Iris pigment epithelial cell (primary cell): Measurements from ENCODE around the gene HAUS5.

Experiments used
- DNase-seq: peaks from one replicate; pipeline ENCODE4 v3.0.0-alpha.2; 2011; ENCODE audit warnings: low read depth

The HAUS5 gene

DNA sequence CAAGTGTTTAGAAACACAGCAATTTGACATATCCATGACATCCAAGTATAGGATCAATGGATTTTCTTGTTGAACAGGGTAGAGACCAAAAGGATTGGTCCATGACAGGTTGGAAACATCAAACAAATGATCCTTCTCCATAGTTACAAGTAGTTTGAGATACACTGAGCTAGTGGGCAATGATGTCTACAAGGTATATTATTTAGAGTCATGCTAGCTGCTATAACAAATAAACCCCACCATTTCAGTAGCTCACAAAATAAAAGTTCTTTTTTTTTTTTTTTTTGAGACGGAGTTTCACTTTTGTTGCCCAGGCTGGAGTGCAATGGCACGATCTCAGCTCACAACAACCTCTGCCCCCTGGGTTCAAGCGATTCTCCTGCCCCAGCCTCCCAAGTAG is 4.9 kb upstream of the HAUS5 start:
- no peak for DNase-seq

DNA sequence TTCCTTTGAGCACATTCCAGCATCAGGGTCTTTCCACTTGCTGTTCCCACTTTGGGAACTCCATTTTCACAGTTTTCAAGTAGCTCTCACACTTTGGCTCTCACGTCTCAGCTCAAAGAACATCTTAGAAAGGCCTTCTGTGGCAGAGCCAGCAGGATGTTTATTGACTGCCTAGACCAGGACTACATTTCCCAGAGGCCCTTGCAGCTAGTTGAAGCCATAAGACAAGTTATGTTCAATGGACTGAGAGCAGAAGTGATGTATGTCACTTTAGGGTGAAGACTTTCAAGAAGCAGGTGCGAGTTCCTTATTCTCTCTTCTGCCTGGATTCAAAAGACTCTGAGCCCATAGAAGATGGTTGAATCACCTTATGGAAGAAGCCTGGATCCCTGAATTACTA is 4.3 kb upstream of the HAUS5 start:
- peak; percentile 25 for DNase-seq

DNA sequence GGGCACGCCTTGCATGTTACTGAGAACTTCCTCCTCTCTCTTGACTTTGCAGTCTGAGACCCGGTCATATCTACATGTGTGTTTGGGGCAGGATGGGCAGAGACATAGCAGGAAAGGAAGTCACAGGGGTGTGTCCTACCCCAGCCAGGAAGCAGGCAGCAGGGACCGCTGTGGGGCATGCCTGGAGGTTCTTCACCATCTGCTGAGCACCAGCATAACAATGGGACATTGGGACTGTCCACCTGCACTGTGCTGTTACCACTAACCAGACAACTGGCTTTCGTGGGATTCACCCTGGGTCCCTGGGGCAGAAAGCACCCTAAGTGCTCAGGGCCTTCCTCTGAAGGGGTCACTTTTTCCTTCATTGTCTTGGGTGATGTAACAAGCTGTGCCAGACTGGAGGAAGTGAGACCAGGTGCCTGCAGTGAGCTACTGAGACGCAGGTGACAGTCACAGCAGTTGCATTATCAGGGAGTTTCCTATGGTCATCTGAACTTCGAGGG is 2.6 kb upstream of the HAUS5 start:
- no peak for DNase-seq

DNA sequence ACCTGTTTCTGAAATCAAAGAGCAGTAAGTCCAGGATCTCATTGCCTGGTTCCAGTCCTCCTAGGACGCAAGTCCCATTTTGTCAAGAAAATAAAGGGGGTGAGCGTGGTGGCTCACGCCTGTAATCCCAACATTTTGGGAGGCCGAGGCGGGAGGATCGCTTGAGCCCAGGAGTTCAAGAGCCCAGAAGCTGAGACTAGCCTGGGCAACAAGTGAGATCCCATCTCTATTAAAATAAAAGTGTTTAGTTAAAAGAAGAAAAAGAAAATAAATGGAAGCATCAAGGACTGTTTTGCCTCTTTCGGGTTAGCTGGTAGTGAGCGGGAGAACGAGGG is 344 bp upstream of the HAUS5 start:
- no peak for DNase-seq

DNA sequence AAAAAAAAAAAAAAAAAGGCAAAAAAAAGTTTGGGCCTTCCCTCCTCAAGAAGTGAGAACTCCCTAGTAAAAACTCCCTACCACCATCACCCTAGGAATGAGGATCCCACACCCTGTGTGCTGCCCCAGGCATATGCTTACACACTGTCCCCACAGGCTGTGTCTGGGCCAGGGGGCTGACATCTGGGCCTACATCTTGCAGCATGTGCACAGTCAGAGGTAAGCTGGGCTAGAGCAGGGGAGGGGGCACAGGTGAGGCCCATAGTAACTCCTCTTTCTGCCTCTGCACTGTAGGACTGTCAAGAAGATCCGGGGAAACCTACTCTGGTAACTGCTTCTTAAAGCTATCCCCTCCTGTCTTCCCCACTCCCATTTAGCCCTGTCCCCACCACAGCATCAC is 1.0 kb downstream of the HAUS5 start:
- DNase-seq: no peak

DNA sequence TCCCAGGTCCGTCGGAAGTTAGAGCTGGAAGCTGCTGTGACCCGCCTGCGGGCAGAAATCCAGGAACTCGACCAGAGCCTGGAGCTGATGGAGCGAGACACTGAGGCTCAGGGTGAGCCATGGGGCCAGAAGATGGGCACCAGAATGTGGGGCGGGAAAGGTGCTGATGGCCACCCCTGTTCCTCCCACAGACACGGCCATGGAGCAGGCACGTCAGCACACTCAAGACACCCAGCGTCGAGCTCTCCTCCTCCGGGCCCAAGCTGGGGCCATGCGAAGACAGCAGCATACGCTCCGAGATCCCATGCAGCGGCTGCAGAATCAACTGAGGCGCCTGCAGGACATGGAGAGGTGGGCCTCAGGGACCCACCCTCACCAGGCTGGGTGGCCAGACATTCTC is 2.5 kb downstream of the HAUS5 start:
- DNase-seq: no peak

DNA sequence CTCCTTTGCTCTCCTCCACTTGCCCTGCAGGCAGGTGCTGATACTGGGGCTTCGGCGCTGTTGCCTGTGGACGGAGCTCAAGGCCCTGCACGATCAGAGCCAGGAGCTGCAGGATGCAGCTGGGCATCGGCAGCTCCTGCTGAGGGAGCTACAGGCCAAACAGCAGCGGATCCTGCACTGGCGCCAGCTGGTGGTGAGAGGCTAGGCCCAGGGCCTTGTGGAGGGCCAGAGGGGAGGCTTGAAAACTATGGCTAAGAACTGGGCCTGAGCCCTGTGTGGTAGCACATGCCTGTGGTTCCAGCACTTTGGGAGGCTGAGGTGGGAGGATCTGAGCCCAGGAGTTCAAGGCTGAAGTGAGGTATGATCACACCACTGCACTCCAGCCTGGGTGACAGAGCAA is 6.3 kb downstream of the HAUS5 start:
- no peak for DNase-seq

DNA sequence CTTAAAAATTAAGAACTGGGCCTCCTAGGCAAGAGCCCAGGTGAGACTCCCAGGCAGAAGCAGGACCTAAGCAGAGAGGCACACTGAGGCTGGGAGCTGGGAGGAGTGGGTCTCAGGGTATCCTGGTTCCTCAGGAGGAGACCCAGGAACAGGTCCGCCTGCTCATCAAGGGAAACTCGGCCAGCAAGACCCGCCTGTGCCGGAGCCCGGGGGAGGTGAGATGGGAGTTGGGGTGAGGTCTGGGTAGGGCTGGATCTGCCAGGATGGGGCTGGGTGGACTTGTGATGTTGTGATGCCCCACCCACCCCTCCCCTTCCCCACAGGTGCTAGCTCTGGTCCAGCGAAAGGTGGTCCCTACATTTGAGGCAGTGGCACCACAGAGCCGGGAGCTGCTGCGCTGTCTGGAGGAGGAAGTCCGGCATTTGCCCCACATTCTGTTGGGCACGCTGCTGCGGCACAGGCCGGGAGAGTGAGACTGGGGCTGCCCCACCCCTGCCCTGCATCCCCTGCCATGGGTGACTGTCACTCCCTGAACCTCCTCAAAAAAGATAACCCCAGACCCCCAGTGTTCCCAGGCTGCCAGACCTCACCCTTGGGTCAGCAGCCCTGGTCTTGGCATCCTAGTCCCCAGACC is 6.9 kb downstream of the HAUS5 start:
- no peak for DNase-seq

DNA sequence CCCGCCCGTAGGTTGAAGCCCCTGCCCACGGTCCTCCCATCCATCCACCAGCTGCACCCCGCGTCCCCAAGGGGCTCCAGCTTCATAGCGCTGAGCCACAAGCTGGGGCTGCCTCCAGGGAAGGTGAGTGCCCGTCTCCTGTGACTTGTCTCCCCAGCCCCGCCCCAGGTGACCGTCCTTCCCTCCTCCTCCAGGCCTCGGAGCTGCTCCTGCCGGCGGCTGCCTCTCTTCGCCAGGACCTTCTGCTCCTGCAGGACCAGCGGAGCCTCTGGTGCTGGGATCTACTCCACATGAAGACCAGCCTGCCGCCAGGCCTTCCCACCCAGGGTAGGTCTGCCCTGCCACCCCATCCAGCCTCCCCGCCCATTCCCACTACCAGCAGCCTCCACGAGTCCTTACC is 7.5 kb downstream of the HAUS5 start:
- DNase-seq: no peak

DNA sequence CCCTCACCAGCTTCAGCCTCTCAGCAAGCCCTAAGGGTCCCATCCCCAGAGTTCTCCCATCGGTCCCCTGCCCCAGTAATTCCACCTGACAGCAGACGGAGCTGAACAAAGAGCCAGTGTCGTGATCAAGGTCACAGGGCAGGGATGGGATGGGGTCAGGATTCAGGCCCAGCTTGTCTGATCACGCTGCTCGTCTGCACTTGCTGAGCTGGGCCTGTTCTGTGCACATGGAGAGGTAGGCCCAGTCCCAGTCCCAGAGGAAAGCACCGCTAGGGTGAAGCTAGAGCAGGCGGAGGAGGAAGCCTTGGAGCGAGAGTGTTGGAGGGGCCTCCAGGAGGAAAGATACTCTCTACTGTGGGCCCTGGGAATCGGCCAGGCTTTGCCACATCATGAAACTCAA is 9.2 kb downstream of the HAUS5 start:
- DNase-seq: no peak

DNA sequence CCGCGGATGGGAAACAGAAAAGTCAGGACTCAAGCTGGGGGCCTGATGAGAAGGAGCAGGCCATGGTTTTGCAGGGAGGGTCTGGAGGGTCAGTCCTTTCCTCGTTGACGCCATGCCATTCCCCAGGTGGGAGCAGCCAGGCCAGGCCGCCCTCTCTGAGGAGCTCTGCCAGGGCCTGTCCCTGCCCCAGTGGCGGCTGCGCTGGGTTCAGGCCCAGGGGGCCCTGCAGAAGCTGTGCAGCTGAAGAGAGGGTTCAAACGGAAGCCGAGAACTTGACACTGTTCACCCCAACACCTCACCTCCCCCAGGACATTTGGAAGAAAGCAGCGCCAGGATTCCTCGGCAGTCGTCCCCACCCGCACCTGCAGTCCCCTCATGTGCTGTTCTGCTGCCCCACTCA is 10.2 kb downstream of the HAUS5 start:
- DNase-seq: no peak

DNA sequence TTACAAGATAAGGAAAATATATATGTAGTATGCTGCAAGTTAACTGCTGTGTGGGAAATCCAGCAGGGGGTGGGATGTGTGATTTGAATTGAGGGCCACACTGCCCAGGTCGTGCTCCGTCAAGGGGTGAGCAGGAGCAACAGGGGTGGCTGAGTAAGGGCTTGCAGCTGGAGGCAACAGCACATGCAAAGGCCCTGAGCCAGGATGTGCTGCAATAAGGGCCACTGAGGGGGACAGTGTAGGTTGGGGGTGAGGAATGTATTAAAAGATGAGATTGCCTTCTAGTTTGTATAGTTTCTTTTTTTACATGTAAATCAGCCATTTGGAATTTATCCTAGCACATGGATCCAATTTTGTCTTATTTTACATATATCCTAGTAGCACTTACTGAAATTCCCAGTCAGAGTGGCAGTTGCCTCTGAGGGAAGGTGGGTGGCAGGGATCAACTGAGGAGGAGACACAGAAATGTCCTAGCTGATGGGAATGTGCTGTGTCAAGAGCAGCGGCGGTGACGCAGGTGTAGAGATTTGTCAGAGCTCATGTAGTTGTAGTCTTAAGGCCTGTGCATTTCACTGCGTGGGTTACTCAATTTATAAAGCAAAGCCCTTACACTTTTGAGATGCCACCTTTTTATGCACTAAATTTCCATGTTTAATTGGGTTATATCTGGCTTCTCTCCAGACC is 10.9 kb downstream of the HAUS5 start:
- no peak for DNase-seq

DNA sequence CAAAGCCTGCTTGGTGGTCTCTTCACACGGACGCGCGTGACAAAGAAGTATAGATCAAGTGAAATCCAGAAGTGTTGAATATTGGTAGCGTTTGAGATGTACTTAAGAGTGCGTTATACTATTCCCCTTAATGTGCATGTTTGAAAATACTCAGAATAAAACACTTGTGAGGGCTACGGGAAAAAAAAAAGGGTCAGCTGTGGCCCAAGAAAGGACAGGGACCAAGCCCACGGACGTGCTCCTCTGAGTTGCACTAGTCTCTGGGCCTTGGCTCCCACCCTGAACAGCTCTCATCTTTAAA is 15.7 kb downstream of the HAUS5 start:
- no peak for DNase-seq

DNA sequence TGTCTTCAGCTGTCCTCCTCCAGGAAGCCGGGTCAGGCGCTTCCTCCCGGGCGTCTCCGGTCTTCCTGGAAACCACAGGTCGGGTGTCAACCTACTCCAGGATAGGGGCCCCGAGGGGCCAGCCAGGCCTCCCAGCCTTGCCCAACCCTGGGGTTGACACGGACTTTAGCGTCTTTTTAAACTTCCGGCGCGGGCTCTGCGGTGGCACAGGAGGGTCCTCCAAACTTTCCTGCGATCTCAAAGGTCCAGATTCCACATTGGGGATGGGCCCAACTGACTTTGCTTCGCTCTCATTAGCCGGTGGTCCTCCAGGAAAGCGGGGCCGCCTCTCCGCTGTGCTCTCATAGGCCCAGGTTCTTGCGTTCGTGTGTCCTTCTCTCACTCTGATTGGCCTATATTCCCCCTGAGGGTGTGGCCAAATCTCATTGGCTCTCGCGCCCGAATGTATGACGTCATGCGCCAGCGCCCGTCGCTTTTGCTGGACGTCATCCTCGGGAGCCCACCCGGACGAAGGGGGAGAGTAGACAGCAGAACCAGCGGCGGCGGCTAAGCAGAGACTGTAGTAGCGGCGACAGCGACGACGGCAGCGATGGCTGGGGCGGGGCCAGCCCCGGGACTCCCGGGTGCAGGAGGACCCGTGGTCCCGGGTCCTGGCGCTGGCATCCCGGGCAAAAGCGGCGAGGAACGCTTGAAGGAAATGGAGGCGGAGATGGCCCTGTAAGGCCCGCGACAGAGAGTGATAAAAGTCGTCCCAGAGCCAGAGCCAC is 16.2 kb downstream of the HAUS5 start, which contains the start of gene RBM42:
RBM42 (plus strand) TSS at position 472 of the 767 bp plus-strand sequence; CDS start at position 590, 118 bp downstream.
- peak; percentile 99 for DNase-seq

DNA sequence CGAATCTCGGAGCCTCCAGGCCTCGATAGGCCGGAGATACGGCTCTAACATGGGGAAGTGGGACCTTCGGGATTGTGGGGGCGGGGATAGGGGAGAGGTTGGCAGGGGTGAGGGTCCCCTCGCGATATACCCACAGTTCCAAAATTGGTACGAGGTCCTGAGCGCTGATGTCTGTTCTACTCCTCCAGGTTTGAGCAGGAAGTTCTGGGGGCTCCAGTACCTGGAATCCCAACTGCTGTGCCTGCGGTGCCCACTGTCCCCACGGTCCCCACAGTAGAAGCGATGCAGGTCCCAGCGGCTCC is 16.7 kb downstream of the HAUS5 start:
- DNase-seq: no peak

DNA sequence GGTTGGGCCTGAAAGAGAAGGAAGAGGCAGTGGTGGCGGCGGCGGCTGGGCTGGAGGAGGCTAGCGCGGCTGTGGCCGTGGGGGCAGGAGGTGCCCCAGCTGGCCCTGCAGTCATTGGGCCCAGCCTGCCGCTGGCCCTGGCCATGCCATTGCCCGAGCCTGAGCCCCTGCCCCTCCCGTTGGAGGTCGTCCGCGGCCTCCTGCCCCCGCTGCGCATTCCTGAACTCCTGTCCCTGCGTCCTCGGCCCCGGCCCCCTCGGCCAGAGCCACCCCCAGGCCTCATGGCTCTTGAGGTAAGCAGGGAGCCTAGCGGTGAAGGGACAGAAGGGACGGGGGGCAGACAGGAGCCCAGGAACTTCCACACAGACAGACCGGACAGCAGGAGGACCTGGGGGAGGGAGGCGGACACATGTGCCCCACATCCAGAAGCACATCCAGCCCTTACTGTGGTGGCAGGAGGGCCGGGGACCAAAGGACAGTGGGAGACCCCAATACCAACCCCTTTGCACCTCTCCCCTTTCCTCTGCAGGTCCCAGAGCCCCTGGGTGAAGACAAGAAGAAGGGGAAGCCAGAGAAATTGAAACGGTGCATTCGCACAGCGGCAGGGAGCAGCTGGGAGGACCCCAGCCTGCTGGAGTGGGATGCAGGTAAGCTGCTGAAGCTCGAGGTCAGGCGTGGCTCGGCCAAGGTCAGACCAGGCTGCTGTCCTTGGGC is 21.3 kb downstream of the HAUS5 start:
- DNase-seq: no peak

DNA sequence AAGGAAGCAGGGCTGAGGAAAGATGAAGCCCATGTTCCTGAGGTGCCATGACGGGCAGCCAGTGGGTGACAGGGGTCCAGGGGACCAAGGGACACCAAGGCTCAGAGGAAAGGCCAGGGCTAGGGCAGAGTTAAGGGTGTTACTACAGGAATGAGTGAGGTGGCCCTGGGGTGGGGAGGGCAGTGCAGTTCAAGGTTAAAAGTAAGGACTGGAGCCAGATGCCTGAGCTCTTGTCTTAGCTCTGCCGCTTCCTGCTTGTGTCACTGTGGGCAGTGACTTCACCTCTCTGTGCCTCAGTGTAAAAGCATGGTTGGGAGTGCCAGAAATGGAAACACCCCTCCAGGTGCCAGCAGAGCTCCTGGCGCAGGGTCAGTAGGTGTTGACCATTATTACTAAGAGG is 24.1 kb downstream of the HAUS5 start:
- DNase-seq: no peak

DNA sequence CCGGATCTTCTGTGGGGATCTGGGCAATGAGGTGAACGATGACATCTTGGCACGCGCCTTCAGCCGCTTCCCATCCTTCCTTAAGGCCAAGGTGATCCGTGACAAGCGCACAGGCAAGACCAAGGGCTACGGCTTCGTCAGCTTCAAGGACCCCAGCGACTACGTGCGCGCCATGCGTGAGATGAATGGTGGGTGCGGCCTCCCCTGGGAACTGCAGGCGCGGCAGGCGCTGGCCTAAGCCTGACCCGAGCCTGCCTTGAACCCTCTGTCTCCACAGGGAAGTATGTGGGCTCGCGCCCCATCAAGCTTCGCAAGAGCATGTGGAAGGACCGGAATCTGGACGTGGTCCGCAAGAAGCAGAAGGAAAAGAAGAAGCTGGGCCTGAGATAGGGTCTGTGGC is 24.6 kb downstream of the HAUS5 start:
- DNase-seq: no peak

DNA sequence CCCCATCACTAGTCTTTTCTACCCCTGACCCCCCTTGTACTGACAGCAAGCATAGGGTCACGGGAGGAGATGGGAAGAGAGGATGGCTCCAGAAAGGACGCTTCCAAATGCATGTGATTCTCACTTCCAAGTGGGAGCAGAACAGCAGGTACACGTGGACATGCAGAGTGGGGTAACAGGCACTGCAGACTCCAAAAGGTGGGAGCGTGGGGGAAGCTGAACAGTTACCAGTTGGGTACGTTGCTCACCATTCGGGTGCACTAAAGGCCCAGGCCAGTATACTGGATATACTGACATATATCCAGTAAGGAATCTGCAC is 26.7 kb downstream of the HAUS5 start:
- DNase-seq: no peak

DNA sequence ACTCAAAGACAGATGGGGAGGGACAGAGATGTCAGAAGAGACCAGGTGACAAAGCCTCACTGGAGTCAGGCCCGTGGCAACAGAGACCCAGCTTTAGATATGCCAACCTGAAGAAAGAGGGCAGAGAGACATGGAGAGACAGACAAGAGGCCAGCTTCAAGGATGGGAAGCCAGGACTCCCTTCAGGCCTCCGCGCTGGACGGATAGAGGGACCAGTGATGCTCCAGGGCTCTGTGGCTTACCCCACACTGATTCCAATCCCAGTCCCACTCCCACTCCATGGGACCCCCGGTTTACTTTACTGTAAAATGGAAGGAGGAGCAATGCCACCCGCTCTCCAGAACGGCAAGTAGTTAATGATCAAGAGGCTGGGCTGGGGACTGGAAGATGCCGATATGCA is 27.3 kb downstream of the HAUS5 start:
- no peak for DNase-seq

DNA sequence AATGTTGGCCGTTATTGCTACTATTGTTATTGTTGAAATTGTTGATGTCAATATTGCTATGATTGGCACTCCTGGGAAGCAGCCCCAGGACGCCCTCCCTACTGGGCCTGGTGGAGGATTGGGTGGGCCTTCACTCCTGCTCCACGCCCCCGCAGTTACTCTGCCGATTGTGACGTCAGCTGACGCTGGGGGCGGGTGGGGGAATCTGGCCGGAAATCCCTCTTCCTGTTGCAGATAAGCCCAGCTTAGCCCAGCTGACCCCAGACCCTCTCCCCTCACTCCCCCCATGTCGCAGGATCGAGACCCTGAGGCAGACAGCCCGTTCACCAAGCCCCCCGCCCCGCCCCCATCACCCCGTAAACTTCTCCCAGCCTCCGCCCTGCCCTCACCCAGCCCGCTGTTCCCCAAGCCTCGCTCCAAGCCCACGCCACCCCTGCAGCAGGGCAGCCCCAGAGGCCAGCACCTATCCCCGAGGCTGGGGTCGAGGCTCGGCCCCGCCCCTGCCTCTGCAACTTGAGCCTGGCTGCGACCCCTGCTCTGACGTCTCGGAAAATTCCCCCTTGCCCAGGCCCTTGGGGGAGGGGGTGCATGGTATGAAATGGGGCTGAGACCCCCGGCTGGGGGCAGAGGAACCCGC is 29.1 kb downstream of the HAUS5 start, which contains the start of gene ETV2:
ETV2 (plus strand) TSS at position 231 of the 637 bp plus-strand sequence. CDS start 716 bp downstream, outside the sequence.
- peak; percentile 71 for DNase-seq

DNA sequence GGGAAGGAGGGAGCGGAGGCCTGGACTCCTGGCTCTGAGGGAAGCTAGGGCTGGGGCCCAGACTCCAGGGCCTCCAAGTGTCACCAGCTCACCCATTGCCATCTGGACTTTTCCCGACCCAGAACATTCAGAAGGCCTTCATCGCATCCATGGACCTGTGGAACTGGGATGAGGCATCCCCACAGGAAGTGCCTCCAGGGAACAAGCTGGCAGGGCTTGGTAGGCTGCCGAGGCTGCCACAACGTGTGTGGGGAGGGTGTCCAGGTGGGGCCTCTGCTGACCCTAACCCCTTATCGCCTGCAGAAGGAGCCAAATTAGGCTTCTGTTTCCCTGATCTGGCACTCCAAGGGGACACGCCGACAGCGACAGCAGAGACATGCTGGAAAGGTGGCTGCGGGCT is 29.8 kb downstream of the HAUS5 start:
- no peak for DNase-seq
